Measurements from ENCODE around the gene CABYR.

CABYR gene

DNA sequence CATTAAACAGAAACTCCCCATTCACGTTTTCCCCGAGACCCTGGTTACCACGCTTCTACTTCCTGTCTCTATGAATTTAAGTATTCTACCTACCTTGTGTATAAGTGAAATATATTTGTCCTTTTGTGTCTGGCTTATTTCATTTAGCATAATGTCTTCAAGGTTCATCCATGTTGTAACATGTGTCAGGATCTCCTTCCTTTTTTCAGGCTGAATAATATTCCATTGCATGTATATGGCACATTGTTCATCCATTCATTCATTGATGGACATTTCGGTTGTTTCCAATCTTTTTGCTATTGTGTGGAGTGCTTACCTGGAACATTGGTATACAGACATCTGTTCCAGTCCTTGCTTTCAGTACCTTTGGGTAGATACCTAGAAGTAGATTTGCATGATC is 18.2 kb upstream of the CABYR start:
- no peak overlapping the region for H3K27ac ChIP-seq
- H3K36me3 ChIP-seq, result peaks cover 0 to 14% (median 0%) of the 10 kb centered on the region in 3 donors
- no peak overlapping the region for H3K4me3 ChIP-seq
- H3K9me3 ChIP-seq, result no peaks in the 10 kb centered on the region
- intact Hi-C loops (cut with DNase I; ENCODE audit: low total_unique reads), result no loop called here
- DNase-seq, result no peak
- H3K4me1 ChIP-seq, result peaks cover 0 to under 1% (median 0%) of the 10 kb centered on the region in 4 donors
- no peaks in the 10 kb centered on the region for H3K27me3 ChIP-seq
- TF ChIP-seq, protein P1, sequence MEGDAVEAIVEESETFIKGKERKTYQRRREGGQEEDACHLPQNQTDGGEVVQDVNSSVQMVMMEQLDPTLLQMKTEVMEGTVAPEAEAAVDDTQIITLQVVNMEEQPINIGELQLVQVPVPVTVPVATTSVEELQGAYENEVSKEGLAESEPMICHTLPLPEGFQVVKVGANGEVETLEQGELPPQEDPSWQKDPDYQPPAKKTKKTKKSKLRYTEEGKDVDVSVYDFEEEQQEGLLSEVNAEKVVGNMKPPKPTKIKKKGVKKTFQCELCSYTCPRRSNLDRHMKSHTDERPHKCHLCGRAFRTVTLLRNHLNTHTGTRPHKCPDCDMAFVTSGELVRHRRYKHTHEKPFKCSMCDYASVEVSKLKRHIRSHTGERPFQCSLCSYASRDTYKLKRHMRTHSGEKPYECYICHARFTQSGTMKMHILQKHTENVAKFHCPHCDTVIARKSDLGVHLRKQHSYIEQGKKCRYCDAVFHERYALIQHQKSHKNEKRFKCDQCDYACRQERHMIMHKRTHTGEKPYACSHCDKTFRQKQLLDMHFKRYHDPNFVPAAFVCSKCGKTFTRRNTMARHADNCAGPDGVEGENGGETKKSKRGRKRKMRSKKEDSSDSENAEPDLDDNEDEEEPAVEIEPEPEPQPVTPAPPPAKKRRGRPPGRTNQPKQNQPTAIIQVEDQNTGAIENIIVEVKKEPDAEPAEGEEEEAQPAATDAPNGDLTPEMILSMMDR (IDR thresholded peaks at IDR 0.05), result no peak

DNA sequence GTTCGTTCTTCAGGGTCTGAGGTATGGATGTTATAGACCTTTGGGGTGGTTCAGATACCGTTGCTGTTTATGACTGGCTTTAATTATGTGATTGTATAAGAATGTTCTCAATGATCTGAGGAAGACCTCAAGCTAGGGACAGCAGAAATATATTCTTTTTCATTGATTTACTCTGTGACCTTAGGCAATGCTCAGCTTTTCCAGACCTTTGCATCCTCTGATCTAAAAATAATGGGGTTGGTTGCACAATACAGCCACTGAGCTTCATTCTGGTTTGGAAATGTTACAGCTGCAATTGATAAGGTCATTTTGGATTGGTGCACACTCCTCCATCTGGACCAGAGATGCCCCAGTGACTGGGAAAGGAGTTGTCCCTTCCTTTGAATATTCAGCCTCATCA is 17.2 kb upstream of the CABYR start:
- Histone ChIP-seq H3K4me3 (no peak overlapping the region), H3K27me3 (no peaks in the 10 kb centered on the region), H3K4me1 (peaks cover 0 to 10% (median 1%) of the 10 kb centered on the region in 4 donors), H3K27ac (no peak overlapping the region), H3K36me3 (peaks cover 0 to 14% (median 0%) of the 10 kb centered on the region in 3 donors), H3K9me3 (no peaks in the 10 kb centered on the region)
- TF ChIP-seq, protein P1 (IDR thresholded peaks at IDR 0.05), result no peak
- DNase-seq, result no peak
- intact Hi-C loops (cut with DNase I; ENCODE audit: low total_unique reads), result no loop called here

DNA sequence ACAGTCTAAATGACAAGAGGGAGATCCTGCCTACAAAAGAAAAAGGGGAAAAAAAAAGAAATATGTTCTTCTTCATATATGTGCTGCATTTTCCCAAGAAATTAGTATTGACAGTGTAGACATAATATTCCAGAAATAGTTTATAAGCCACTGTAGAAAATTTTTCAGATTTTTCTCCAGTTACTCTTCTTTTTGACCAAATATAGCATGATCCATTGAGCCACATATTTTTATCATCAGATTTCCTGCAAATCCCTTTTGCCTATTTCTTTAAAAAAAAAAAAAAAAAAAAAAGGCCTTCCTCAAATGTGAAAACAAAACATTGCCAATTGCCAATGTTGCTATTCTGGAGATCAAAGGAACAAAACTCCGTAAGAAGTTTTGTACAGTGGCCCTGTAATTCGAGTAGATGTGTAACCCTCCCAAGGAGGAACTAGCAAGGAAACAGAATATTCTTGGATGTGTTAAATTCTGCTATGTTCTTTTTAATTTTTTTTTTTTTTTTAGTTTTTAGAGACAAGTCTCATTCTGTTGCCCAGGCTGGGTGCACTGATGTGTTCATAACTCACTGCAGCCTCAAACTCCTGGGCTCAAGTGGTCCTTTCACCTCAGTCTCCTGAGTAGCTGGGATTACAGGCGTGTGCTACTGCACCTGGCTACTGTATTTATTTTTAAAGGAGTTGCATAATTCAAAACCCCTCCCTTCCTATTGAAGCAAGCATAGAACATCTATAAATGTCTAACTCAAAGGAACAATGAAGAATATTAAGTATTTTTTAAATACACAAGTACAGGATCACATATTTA is 12.5 kb upstream of the CABYR start:
- H3K36me3 ChIP-seq, result peaks cover 0 to 21% (median 0%) of the 10 kb centered on the region in 3 donors
- no peak overlapping the region for H3K27ac ChIP-seq
- no peak overlapping the region for H3K4me3 ChIP-seq
- no peak for DNase-seq
- intact Hi-C loops (cut with DNase I; ENCODE audit: low total_unique reads), result no loop called here
- peaks cover 0 to 14% (median 3%) of the 10 kb centered on the region in 4 donors for H3K4me1 ChIP-seq
- TF ChIP-seq, protein P1 (IDR thresholded peaks at IDR 0.05), result no peak
- H3K27me3 ChIP-seq, result no peaks in the 10 kb centered on the region
- H3K9me3 ChIP-seq, result no peaks in the 10 kb centered on the region

DNA sequence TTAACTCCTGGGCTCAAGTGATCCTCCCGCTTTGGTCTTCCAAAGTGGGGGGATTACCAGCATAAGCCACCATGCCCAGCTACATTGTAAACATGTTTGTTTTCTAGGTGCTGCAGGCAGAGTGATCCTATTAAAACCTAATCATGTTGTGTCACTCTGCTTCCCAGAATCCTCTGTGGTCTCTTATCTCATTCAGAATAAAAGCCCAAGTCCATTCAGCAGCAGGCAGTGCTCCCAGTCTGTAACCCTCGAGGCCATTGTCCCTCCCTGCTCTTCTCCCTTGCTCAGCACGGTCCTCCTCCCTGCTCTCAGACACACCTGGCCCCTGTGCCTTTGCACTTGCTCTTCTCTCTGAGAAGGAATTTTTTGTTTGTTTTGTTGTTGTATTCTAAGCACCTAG is 11.1 kb upstream of the CABYR start:
- intact Hi-C loops (cut with DNase I; ENCODE audit: low total_unique reads), result no loop called here
- no peak for DNase-seq
- Histone ChIP-seq H3K9me3 (no peaks in the 10 kb centered on the region), H3K27ac (no peak overlapping the region), H3K36me3 (peaks cover 0 to 27% (median 0%) of the 10 kb centered on the region in 3 donors), H3K4me1 (peaks cover 0 to 14% (median 3%) of the 10 kb centered on the region in 4 donors), H3K4me3 (no peak overlapping the region), H3K27me3 (no peaks in the 10 kb centered on the region)
- TF ChIP-seq, protein P1 (IDR thresholded peaks at IDR 0.05), result no peak

DNA sequence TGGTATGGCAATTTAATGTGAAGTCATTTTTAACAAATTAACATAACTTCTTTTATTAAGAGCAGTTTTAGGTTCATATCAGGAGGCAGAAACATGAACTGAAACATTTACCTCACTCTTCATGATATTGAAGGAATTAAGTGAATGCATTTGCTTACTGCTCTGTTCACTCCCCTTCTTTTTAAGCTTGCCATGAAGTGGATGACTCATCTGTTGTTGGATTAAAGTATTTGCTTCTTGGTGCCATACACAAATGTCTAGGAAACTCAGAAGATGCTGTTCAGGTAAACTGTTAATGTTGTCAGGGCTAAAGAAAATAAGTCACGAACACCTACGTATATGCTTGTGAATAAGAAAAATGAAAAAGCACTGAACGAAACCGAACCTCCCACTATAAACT is 10.2 kb upstream of the CABYR start:
- Histone ChIP-seq H3K9me3 (no peaks in the 10 kb centered on the region), H3K4me1 (peaks cover 0 to 14% (median 3%) of the 10 kb centered on the region in 4 donors), H3K27me3 (no peaks in the 10 kb centered on the region), H3K27ac (no peak overlapping the region), H3K4me3 (no peak overlapping the region), H3K36me3 (peaks cover 0 to 29% (median 0%) of the 10 kb centered on the region in 3 donors)
- intact Hi-C loops (cut with DNase I; ENCODE audit: low total_unique reads), result no loop called here
- no peak for DNase-seq
- TF ChIP-seq, protein P1 (IDR thresholded peaks at IDR 0.05), result no peak

Measured in tibial artery (tissue), 4 donors.